HCT116 (cell line): Measurements from ENCODE around the gene ACOD1. TPM values are rescaled to one million over a fixed set of nuclear protein-coding genes. Genes with fewer than 3 reads are reported as not detected.

Experiments used
- ATAC-seq: fragments of 200-7000 bp; cut with Tn5 transposase; 2 replicates; pipeline ENCODE4 v1.9.1; 2020; ENCODE audit warnings: mild to moderate bottlenecking, moderate library complexity
- BruUV-seq: library from RNA; stranded (reverse); fragments of 400-500 nt; replicated peaks from 2 replicates; lab custom pipeline; 2021; lab: Mats Ljungman, UMichigan
- CTCF ChIA-PET: fragments of 300-600 bp; sonication (Branson Sonifier 250); formaldehyde crosslinking; loops from one replicate; lab custom pipeline; 2021; ENCODE audit warnings: antibody characterized with exemption; lab: Charles Lee
- POLR2A ChIA-PET: fragments of 300-600, 350-600 bp; sonication (Branson Sonifier 250); formaldehyde crosslinking; loops from one replicate; lab custom pipeline; 2021; ENCODE audit warnings: antibody characterized with exemption; lab: Charles Lee
- RAD21 ChIA-PET, 2 experiments: fragments of 300-600 bp; sonication (Branson Sonifier 250); formaldehyde crosslinking; loops; one replicate each; lab custom pipeline; 2023; ENCODE audit warnings: low total read pairs in 2 of 2; ENCODE audit not compliant: uncharacterized antibody in 2 of 2, unreplicated experiment in 2 of 2, low non-redundant PET in 1 of 2; lab: Charles Lee
- DNase-seq: peaks from one replicate; pipeline ENCODE4 v3.0.0-alpha.2; 2010; ENCODE audit warnings: low read depth, low spot score
- H2AFZ ChIP-seq: fragments of 200-600 bp; shearing (Covaris generic), sonication (generic); 2 replicates; pipeline ENCODE4 v1.6.1; 2017; ENCODE audit warnings: low read depth, mixed run types, mixed read lengths, antibody characterized with exemption, low read length; ENCODE audit not compliant: poor library complexity, severe bottlenecking
- H3K27ac ChIP-seq: 2 replicates; pipeline ENCODE4 v1.5.1; 2012; ENCODE audit warnings: low read depth, low read length
- H3K27me3 ChIP-seq: fragments of 200-600 bp; sonication (generic); 2 replicates; pipeline ENCODE4 v1.6.1; 2016; ENCODE audit warnings: mixed run types, low read length, mixed read lengths; ENCODE audit not compliant: insufficient read depth
- H3K36me3 ChIP-seq, 2 experiments: fragments of 200-500 bp in 1 of 2; fragments of 200-600 bp in 1 of 2; sonication (Bioruptor generic) in 1 of 2; sonication (generic) in 1 of 2; 2 replicates each; pipeline versions ENCODE4 v1.5.1 to v1.6.1; 2014 to 2016; ENCODE audit warnings: low read length in 2 of 2, inconsistent platforms in 1 of 2, mixed read lengths in 1 of 2, mixed run types in 1 of 2; ENCODE audit not compliant: insufficient read depth in 2 of 2, control insufficient read depth in 1 of 2
- H3K4me1 ChIP-seq, 2 experiments: fragments of 200-600 bp in 1 of 2; sonication (generic) in 1 of 2; 2 replicates each; pipeline versions ENCODE4 v1.5.1 to v1.6.1; 2012 to 2017; ENCODE audit warnings: low read length in 2 of 2, inconsistent platforms in 1 of 2, mild to moderate bottlenecking in 1 of 2, mixed read lengths in 1 of 2, mixed run types in 1 of 2, moderate library complexity in 1 of 2; ENCODE audit not compliant: insufficient read depth in 2 of 2, control insufficient read depth in 1 of 2
- H3K4me2 ChIP-seq: fragments of 200-600 bp; sonication (generic); 2 replicates; pipeline ENCODE4 v1.6.1; 2017; ENCODE audit warnings: mixed run types, low read length, mixed read lengths
- H3K4me3 ChIP-seq, 2 experiments: fragments of 200-600 bp in 1 of 2; sonication (generic) in 1 of 2; replicated peaks in 1 of 2; 2 replicates each; pipeline ENCODE4 v1.5.1; 2011 to 2016; ENCODE audit warnings: low read length in 2 of 2, control low read depth in 1 of 2, low read depth in 1 of 2, mild to moderate bottlenecking in 1 of 2, mixed read lengths in 1 of 2, mixed run types in 1 of 2
- H3K79me2 ChIP-seq: fragments of 200-600 bp; sonication (generic); 2 replicates; pipeline ENCODE4 v1.6.1; 2017; ENCODE audit warnings: mild to moderate bottlenecking, mixed run types, low read length, moderate library complexity, mixed read lengths; ENCODE audit not compliant: insufficient read depth
- H3K9ac ChIP-seq: fragments of 200-600 bp; sonication (generic); 2 replicates; pipeline ENCODE4 v1.6.1; 2016; ENCODE audit warnings: low read length, mixed read lengths
- H3K9me2 ChIP-seq: fragments of 200-600 bp; sonication (generic), shearing (Covaris generic); 2 replicates; pipeline ENCODE4 v1.6.1; 2017; ENCODE audit warnings: mixed run types, mild to moderate bottlenecking, moderate library complexity; ENCODE audit not compliant: insufficient read depth
- H3K9me3 ChIP-seq, 2 experiments: fragments of 200-500 bp in 1 of 2; fragments of 200-600 bp in 1 of 2; sonication (Bioruptor generic) in 1 of 2; sonication (generic) in 1 of 2; 2 replicates each; pipeline ENCODE4 v1.6.1; 2014 to 2017; ENCODE audit warnings: low read length in 2 of 2, mixed read lengths in 2 of 2, inconsistent platforms in 1 of 2, low read depth in 1 of 2, mild to moderate bottlenecking in 1 of 2, mixed run types in 1 of 2, moderate library complexity in 1 of 2; ENCODE audit not compliant: control insufficient read depth in 1 of 2, insufficient read depth in 1 of 2
- H4K20me1 ChIP-seq: fragments of 200-600 bp; sonication (generic), shearing (Covaris generic); 2 replicates; pipeline ENCODE4 v1.6.1; 2017; ENCODE audit warnings: mixed run types, mild to moderate bottlenecking, moderate library complexity; ENCODE audit not compliant: insufficient read depth
- CBX3 ChIP-seq: IDR thresholded peaks from 2 replicates; pipeline ENCODE4 v1.6.1; 2012; ENCODE audit warnings: low read depth
- EZH2 ChIP-seq: fragments of 200-600 bp; sonication (generic); IDR thresholded peaks from 2 replicates; pipeline ENCODE4 v1.6.1; 2017; ENCODE audit warnings: antibody characterized with exemption, mixed run types
- EZH2phosphoT487 ChIP-seq: fragments of 200-600 bp; IDR thresholded peaks from 2 replicates; pipeline ENCODE4 v1.6.1; 2018; ENCODE audit warnings: antibody characterized with exemption, borderline replicate concordance
- JUND ChIP-seq: IDR thresholded peaks from 2 replicates; pipeline ENCODE4 v1.6.1; 2012
- SP1 ChIP-seq: IDR thresholded peaks from 2 replicates; pipeline ENCODE4 v1.6.1; 2012; ENCODE audit warnings: low read depth
- SRF ChIP-seq: IDR thresholded peaks from 2 replicates; pipeline ENCODE4 v1.6.1; 2012; ENCODE audit warnings: low read depth
- YY1 ChIP-seq: IDR thresholded peaks from 2 replicates; pipeline ENCODE4 v1.6.1; 2011; ENCODE audit warnings: low read length, low read depth, moderate library complexity, mild to moderate bottlenecking; ENCODE audit not compliant: insufficient replicate concordance; ENCODE audit errors: extremely low read depth
- ZFX ChIP-seq: fragments of 450-650 bp; IDR thresholded peaks from 2 replicates; pipeline ENCODE4 v1.6.1; 2017
- ZNF274 ChIP-seq: fragments of 200-500 bp; sonication (Bioruptor generic); IDR thresholded peaks from 2 replicates; pipeline ENCODE4 v1.6.1; 2014; ENCODE audit warnings: mild to moderate bottlenecking, low read depth, low read length, inconsistent platforms
- intact Hi-C: fragments of 100-400 bp; cut with micrococcal nuclease; formaldehyde crosslinking; loops from 2 replicates; pipeline ENCODE4 v1.10.0; 2022
- total RNA-seq: library from RNA; stranded (reverse); gene quantifications from one replicate; pipeline ENCODE4 v1.2.1, GENCODE V29; 2021; ENCODE audit not compliant: unreplicated experiment
- TF ChIP-seq, protein P1 (sequence below): IDR thresholded peaks from 2 replicates; pipeline ENCODE4 v1.6.1; 2011; ENCODE audit warnings: mild to moderate bottlenecking, low read length, moderate library complexity; ENCODE audit not compliant: insufficient replicate concordance; ENCODE audit errors: extremely low read depth

The ACOD1 gene
- total RNA-seq, 1 experiment from 2014 or later = not detected

GRCh38 chr13:76953968-76954367 lies 5.7 kb downstream of the ACOD1 start:
- no peaks in the 10 kb centered on the region for H3K36me3 ChIP-seq
- H3K9me3 ChIP-seq = no peaks in the 10 kb centered on the region
- no peaks in the 10 kb centered on the region for H3K4me1 ChIP-seq
- H3K79me2 ChIP-seq = no peaks in the 10 kb centered on the region
- H3K9me2 ChIP-seq = no peaks in the 10 kb centered on the region; the same call in 1 of the 2 replicates
- RAD21 ChIA-PET = no interaction called here
- TF ChIP-seq ZNF274 (no peak), ZFX (no peak), EZH2phosphoT487 (no peak), YY1 (no peak), SP1 (no peak), EZH2 (no peak), CBX3 (no peak), SRF (no peak), JUND (no peak)
- TF ChIP-seq, protein P1, sequence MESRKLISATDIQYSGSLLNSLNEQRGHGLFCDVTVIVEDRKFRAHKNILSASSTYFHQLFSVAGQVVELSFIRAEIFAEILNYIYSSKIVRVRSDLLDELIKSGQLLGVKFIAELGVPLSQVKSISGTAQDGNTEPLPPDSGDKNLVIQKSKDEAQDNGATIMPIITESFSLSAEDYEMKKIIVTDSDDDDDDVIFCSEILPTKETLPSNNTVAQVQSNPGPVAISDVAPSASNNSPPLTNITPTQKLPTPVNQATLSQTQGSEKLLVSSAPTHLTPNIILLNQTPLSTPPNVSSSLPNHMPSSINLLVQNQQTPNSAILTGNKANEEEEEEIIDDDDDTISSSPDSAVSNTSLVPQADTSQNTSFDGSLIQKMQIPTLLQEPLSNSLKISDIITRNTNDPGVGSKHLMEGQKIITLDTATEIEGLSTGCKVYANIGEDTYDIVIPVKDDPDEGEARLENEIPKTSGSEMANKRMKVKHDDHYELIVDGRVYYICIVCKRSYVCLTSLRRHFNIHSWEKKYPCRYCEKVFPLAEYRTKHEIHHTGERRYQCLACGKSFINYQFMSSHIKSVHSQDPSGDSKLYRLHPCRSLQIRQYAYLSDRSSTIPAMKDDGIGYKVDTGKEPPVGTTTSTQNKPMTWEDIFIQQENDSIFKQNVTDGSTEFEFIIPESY = no peak
- TF ChIP-seq, all 23 proteins: peak for 0
- DNase-seq = no peak
- Histone ChIP-seq H4K20me1 (no peaks in the 10 kb centered on the region), H3K27ac (no peak overlapping the region), H3K27me3 (no peaks in the 10 kb centered on the region), H3K4me3 (no peak overlapping the region), H2AFZ (no peak overlapping the region), H3K9ac (no peak overlapping the region), H3K4me2 (no peak overlapping the region)
- ATAC-seq = no peak
- POLR2A ChIA-PET = no interaction called here
- CTCF ChIA-PET = no interaction called here
- intact Hi-C loops = no loop called here
- no TSS peak for BruUV-seq
